Measurements from ENCODE around the gene WWOX. TPM values are rescaled to one million over a fixed set of nuclear protein-coding genes. Genes with fewer than 3 reads are reported as not detected.

Gene WWOX
- total RNA-seq, 2 donors from 2014 or later: 33.8 to 82.5 TPM

- Histone ChIP-seq H3K4me1 (ENCODE audit: control insufficient read depth in 1 of 2, low read depth in 2 of 2) (no peaks in the 10 kb centered on the region), H3K4me3 (no peak overlapping the region), H3K9me3 (no peaks in the 10 kb centered on the region), H3K27ac (no peak overlapping the region), H3K27me3 (replicated peaks; ENCODE audit: insufficient read depth) (no peaks in the 10 kb centered on the region), H3K36me3 (no peaks in the 10 kb centered on the region)
- ATAC-seq (ENCODE audit: insufficient number of reproducible peaks, low FRiP score, low read depth): no peak
- no peak for DNase-seq (ENCODE audit: low spot score)
- TF ChIP-seq, protein P1, sequence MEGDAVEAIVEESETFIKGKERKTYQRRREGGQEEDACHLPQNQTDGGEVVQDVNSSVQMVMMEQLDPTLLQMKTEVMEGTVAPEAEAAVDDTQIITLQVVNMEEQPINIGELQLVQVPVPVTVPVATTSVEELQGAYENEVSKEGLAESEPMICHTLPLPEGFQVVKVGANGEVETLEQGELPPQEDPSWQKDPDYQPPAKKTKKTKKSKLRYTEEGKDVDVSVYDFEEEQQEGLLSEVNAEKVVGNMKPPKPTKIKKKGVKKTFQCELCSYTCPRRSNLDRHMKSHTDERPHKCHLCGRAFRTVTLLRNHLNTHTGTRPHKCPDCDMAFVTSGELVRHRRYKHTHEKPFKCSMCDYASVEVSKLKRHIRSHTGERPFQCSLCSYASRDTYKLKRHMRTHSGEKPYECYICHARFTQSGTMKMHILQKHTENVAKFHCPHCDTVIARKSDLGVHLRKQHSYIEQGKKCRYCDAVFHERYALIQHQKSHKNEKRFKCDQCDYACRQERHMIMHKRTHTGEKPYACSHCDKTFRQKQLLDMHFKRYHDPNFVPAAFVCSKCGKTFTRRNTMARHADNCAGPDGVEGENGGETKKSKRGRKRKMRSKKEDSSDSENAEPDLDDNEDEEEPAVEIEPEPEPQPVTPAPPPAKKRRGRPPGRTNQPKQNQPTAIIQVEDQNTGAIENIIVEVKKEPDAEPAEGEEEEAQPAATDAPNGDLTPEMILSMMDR (IDR thresholded peaks at IDR 0.05): no peak
Observed at GRCh38 chr16:78579020-78579419, 479.6 kb downstream of the WWOX start.

GRCh38 chr16:78583441-78583840, 484.0 kb downstream of the WWOX start:
- no peaks in the 10 kb centered on the region for H3K9me3 ChIP-seq
- H3K4me3 ChIP-seq: no peak overlapping the region
- H3K36me3 ChIP-seq: no peaks in the 10 kb centered on the region
- no peaks in the 10 kb centered on the region for H3K27me3 ChIP-seq (replicated peaks; ENCODE audit: insufficient read depth)
- TF ChIP-seq, protein P1 (IDR thresholded peaks at IDR 0.05): no peak
- ATAC-seq (ENCODE audit: insufficient number of reproducible peaks, low FRiP score, low read depth) (no peak), DNase-seq (ENCODE audit: low spot score) (no peak)
- H3K4me1 ChIP-seq (ENCODE audit: control insufficient read depth in 1 of 2, low read depth in 2 of 2): no peaks in the 10 kb centered on the region
- H3K27ac ChIP-seq: no peak overlapping the region

- Histone ChIP-seq H3K27ac (no peak overlapping the region), H3K4me3 (no peak overlapping the region), H3K9me3 (no peaks in the 10 kb centered on the region), H3K36me3 (no peaks in the 10 kb centered on the region), H3K4me1 (ENCODE audit: control insufficient read depth in 1 of 2, low read depth in 2 of 2) (no peaks in the 10 kb centered on the region), H3K27me3 (replicated peaks; ENCODE audit: insufficient read depth) (no peaks in the 10 kb centered on the region)
- DNase-seq (ENCODE audit: low spot score) (no peak), ATAC-seq (ENCODE audit: insufficient number of reproducible peaks, low FRiP score, low read depth) (no peak)
- TF ChIP-seq, protein P1 (IDR thresholded peaks at IDR 0.05): no peak
Observed at GRCh38 chr16:78584213-78584860, 484.9 kb downstream of the WWOX start.

DNA sequence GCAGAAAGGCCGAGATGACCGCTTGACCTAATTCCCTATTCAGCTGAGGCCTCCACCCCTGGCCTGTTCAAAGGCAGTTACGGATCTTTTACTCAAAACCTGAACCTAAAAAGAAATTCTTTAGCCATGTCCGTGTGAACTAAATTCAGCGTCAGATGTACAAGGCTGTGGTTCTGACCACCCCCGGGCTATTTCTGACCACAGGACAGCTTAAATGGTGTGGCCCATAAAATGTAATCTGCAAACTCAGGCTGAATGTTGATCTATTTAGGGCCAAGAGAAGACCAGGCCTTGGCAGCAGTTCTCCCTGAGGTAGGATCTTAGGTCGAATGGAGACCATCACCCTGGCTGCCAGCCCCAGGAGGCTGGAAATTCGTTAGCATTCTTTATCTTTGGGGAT, 485.5 kb downstream of the WWOX start:
- ATAC-seq (ENCODE audit: insufficient number of reproducible peaks, low FRiP score, low read depth) (no peak), DNase-seq (ENCODE audit: low spot score) (no peak)
- Histone ChIP-seq H3K4me3 (no peak overlapping the region), H3K9me3 (no peaks in the 10 kb centered on the region), H3K4me1 (ENCODE audit: control insufficient read depth in 1 of 2, low read depth in 2 of 2) (no peaks in the 10 kb centered on the region), H3K27me3 (replicated peaks; ENCODE audit: insufficient read depth) (no peaks in the 10 kb centered on the region), H3K36me3 (no peaks in the 10 kb centered on the region), H3K27ac (no peak overlapping the region)
- TF ChIP-seq, protein P1 (IDR thresholded peaks at IDR 0.05): no peak

- Histone ChIP-seq H3K4me3 (no peak overlapping the region), H3K36me3 (no peaks in the 10 kb centered on the region), H3K27ac (no peak overlapping the region), H3K27me3 (replicated peaks; ENCODE audit: insufficient read depth) (no peaks in the 10 kb centered on the region), H3K9me3 (no peaks in the 10 kb centered on the region), H3K4me1 (ENCODE audit: control insufficient read depth in 1 of 2, low read depth in 2 of 2) (no peaks in the 10 kb centered on the region)
- no peak for DNase-seq (ENCODE audit: low spot score)
- TF ChIP-seq, protein P1 (IDR thresholded peaks at IDR 0.05): no peak
- no peak for ATAC-seq (ENCODE audit: insufficient number of reproducible peaks, low FRiP score, low read depth)
Observed at GRCh38 chr16:78589331-78589730, 489.9 kb downstream of the WWOX start.
